Measurements from ENCODE around the gene RASSF5.

RASSF5 gene

DNA sequence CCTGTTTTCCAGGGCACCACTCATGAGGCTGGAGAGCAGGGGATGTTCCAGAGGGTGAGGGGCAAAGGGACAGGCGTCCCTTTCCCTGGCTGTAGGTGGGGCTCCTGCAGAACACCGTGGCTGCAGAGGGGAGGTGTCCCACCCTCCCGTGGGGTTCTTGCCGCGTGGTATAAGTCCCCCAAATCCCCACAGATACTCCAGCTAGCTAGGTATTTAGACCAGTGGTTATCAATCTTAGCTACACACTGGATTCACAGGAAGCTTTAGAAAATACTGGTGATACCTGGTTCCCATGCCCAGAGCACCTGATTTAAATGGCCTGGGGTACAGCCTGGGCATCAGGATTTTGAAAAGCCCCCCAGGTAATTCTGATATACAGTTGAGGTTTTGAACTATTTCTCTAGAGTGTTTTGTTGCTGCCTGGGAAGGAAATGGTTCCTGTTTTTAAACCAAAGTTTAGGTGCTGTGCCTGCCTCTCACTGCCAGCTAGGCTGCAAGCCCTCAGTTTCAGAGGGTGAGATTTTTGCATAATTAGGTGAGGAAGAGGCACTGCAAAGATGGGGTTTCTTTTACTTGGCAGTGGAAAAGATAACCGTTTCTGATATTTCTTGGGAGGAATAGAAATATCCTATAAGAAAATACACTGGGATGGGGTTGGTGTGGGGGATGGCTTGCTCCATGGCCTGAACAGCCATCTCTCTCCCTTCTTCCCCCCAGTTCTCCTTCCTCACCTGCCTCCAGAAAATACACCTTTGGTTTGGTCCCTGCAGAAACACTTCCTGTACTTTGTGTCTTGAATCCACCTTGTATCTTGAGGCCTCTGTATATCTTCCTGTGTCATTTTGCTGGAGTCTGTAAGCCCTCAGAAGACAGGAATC, 51.7 kb downstream of the RASSF5 start:
- TF ChIP-seq FOXP2 (optimal IDR thresholded peaks at IDR 0.05; ENCODE audit: borderline replicate concordance, extremely low read depth, extremely low read length, insufficient read depth): no peak
- no peak for TF ChIP-seq POLR2AphosphoS5 (IDR thresholded peaks at IDR 0.05; ENCODE audit: low read depth, low read length)
- TF ChIP-seq, protein P1, sequence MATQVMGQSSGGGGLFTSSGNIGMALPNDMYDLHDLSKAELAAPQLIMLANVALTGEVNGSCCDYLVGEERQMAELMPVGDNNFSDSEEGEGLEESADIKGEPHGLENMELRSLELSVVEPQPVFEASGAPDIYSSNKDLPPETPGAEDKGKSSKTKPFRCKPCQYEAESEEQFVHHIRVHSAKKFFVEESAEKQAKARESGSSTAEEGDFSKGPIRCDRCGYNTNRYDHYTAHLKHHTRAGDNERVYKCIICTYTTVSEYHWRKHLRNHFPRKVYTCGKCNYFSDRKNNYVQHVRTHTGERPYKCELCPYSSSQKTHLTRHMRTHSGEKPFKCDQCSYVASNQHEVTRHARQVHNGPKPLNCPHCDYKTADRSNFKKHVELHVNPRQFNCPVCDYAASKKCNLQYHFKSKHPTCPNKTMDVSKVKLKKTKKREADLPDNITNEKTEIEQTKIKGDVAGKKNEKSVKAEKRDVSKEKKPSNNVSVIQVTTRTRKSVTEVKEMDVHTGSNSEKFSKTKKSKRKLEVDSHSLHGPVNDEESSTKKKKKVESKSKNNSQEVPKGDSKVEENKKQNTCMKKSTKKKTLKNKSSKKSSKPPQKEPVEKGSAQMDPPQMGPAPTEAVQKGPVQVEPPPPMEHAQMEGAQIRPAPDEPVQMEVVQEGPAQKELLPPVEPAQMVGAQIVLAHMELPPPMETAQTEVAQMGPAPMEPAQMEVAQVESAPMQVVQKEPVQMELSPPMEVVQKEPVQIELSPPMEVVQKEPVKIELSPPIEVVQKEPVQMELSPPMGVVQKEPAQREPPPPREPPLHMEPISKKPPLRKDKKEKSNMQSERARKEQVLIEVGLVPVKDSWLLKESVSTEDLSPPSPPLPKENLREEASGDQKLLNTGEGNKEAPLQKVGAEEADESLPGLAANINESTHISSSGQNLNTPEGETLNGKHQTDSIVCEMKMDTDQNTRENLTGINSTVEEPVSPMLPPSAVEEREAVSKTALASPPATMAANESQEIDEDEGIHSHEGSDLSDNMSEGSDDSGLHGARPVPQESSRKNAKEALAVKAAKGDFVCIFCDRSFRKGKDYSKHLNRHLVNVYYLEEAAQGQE (IDR thresholded peaks at IDR 0.05; ENCODE audit: insufficient read depth in 1 of 2, low read depth in 2 of 2, low read length in 2 of 2): no peak
- no peak for TF ChIP-seq TAF1 (IDR thresholded peaks at IDR 0.05; ENCODE audit: borderline replicate concordance, insufficient read depth, low read length)
- TF ChIP-seq SIN3A (IDR thresholded peaks at IDR 0.05; ENCODE audit: borderline replicate concordance, insufficient read depth, low read length): no peak

DNA sequence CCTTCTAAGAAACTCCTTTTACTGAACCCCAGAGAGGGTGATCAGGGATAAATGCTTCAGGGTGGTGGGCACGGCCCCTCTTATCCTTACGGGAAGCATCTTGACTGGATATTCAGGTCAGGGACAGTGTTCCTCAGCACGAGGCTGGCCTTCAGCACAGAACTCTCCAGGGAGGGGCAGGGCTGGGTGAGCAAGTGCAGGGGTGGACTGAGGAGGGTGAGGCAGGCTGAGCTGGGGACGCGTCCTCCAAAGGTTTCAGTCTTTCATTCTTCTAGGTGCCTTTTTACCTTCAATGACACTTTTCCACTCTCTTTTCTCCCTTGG, 52.3 kb downstream of the RASSF5 start:
- TF ChIP-seq FOXP2 (optimal IDR thresholded peaks at IDR 0.05; ENCODE audit: borderline replicate concordance, extremely low read depth, extremely low read length, insufficient read depth): no peak
- no peak for TF ChIP-seq TAF1 (IDR thresholded peaks at IDR 0.05; ENCODE audit: borderline replicate concordance, insufficient read depth, low read length)
- TF ChIP-seq SIN3A (IDR thresholded peaks at IDR 0.05; ENCODE audit: borderline replicate concordance, insufficient read depth, low read length): no peak
- no peak for TF ChIP-seq POLR2AphosphoS5 (IDR thresholded peaks at IDR 0.05; ENCODE audit: low read depth, low read length)
- TF ChIP-seq, protein P1 (IDR thresholded peaks at IDR 0.05; ENCODE audit: insufficient read depth in 1 of 2, low read depth in 2 of 2, low read length in 2 of 2): no peak

DNA sequence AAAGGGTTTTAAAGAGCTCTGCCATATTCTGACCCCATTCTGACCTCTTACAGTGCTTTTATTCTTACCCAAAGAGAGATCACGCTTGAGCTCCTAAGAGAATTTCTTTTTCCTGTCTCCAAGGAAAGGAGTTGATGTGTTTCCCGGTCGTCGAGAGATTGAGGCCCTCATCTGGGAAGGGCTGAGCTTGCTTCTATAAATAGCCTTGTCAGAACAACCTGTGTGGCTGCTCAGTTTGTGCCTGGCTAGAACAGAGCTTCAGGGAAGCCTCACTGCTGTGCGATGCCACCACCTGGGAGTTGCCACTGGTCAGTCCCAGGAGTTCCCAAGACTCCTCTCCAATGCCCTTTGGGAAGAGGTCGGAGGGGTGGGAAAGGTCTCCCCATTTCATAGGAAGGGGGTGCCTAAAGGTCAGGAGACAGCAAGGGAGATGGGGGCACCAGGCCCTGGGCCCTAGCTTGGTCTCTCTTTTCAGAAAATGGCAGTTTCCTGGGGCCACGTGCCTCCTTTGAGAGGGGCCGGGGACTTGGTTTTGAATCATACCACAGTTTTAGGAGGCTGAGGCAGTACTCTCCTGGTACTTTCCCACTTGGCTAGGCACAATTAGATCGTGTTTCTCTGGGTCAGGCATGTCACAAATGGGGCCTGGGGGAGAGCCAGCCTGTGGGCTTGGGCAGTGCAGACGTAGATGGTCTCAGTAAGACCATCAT, 52.8 kb downstream of the RASSF5 start:
- TF ChIP-seq, protein P1 (IDR thresholded peaks at IDR 0.05; ENCODE audit: insufficient read depth in 1 of 2, low read depth in 2 of 2, low read length in 2 of 2): no peak
- TF ChIP-seq POLR2AphosphoS5 (IDR thresholded peaks at IDR 0.05; ENCODE audit: low read depth, low read length) (no peak), SIN3A (IDR thresholded peaks at IDR 0.05; ENCODE audit: borderline replicate concordance, insufficient read depth, low read length) (no peak), TAF1 (IDR thresholded peaks at IDR 0.05; ENCODE audit: borderline replicate concordance, insufficient read depth, low read length) (no peak), FOXP2 (optimal IDR thresholded peaks at IDR 0.05; ENCODE audit: borderline replicate concordance, extremely low read depth, extremely low read length, insufficient read depth) (no peak)

DNA sequence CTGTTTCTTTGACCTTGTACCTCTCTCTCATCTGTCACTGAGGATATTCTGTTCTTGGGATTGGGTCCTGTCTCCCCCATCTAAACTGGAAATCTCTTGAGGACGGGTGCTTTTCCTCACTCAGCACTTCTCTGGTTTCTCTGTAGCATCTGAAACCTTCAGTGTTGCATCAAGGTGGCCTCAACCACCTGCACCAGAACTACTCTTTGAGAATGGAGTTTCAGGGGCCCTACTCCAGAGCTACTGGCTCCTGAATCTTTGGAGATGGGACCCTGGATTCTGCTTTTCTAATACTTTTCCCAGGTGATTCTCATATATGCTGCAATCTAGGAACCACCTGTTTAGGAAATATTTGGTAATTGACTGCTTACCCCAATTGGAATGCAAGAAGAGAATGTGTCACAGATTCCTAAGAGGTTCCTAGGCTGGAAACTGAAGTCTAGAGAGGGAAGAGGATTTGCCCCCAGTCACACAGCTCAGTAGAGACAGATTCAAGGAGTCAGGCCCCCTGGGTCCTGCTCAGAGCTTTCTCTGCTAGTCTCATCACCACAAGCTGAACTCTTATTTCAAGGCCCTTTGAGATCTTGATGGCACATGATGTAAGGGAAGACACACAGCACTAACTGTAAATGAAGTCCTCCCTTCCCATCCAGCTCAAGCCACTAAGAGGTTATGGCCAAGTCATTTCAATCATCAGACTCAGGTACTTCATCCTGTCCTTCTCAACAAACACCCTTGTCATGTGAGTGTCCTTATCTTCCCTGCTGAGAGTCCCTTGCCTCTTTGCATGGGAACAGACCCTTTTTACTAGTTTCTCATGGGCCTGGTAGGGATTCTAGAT, 56.3 kb downstream of the RASSF5 start:
- no peak for TF ChIP-seq TAF1 (IDR thresholded peaks at IDR 0.05; ENCODE audit: borderline replicate concordance, insufficient read depth, low read length)
- TF ChIP-seq, protein P1 (IDR thresholded peaks at IDR 0.05; ENCODE audit: insufficient read depth in 1 of 2, low read depth in 2 of 2, low read length in 2 of 2): no peak
- no peak for TF ChIP-seq POLR2AphosphoS5 (IDR thresholded peaks at IDR 0.05; ENCODE audit: low read depth, low read length)
- TF ChIP-seq SIN3A (IDR thresholded peaks at IDR 0.05; ENCODE audit: borderline replicate concordance, insufficient read depth, low read length): no peak
- no peak for TF ChIP-seq FOXP2 (optimal IDR thresholded peaks at IDR 0.05; ENCODE audit: borderline replicate concordance, extremely low read depth, extremely low read length, insufficient read depth)

Data from PFSK-1 (cell line).